Neuronal stem cell (in vitro differentiated cells): Measurements from ENCODE around the gene RAB3IP.
"Not testable (repeated sequence)": the region's sequence is repeated elsewhere in the genome, so short reads cannot be mapped to it uniquely, and the experiment has no call there.

Experiments
- DNase-seq: peaks from one replicate; pipeline ENCODE4 v3.0.0-alpha.2; 2013; ENCODE audit warnings: low spot score
- H2AFZ ChIP-seq: one replicate; pipeline ENCODE4 v1.6.1; 2013; ENCODE audit warnings: mild to moderate bottlenecking, low read length, inconsistent platforms
- H2AK5ac ChIP-seq: 2 replicates; pipeline ENCODE4 v1.6.1; 2013; ENCODE audit warnings: low read depth, mild to moderate bottlenecking, inconsistent platforms, low read length, moderate library complexity, mixed read lengths
- H2BK120ac ChIP-seq: 2 replicates; pipeline ENCODE4 v1.6.1; 2013; ENCODE audit warnings: low read depth, mild to moderate bottlenecking, inconsistent platforms, low read length, moderate library complexity, mixed read lengths
- H2BK12ac ChIP-seq: one replicate; pipeline ENCODE4 v1.6.1; 2013; ENCODE audit warnings: low read length, inconsistent platforms
- H2BK15ac ChIP-seq: 2 replicates; pipeline ENCODE4 v1.6.1; 2013; ENCODE audit warnings: mild to moderate bottlenecking, low read length, inconsistent platforms, mixed read lengths
- H2BK5ac ChIP-seq: one replicate; pipeline ENCODE4 v1.6.1; 2013; ENCODE audit warnings: inconsistent platforms, mild to moderate bottlenecking, low read length, moderate library complexity
- H3K14ac ChIP-seq: one replicate; pipeline ENCODE4 v1.6.1; 2013; ENCODE audit warnings: low read length, inconsistent platforms
- H3K18ac ChIP-seq: 2 replicates; pipeline ENCODE4 v1.6.1; 2013; ENCODE audit warnings: low read length, inconsistent platforms
- H3K23ac ChIP-seq: 2 replicates; pipeline ENCODE4 v1.6.1; 2013; ENCODE audit warnings: low read depth, mild to moderate bottlenecking, mixed read lengths, low read length, inconsistent platforms; ENCODE audit not compliant: poor library complexity
- H3K27ac ChIP-seq: replicated peaks from 3 replicates; pipeline ENCODE4 v1.5.1; 2013; ENCODE audit warnings: low read length, inconsistent platforms
- H3K27me3 ChIP-seq, 3 experiments: 2 replicates each; pipeline ENCODE4 v1.6.1; 2013; ENCODE audit warnings: low read length in 3 of 3, mild to moderate bottlenecking in 2 of 3, inconsistent platforms in 1 of 3, low read depth in 1 of 3, mixed read lengths in 1 of 3, moderate library complexity in 1 of 3; ENCODE audit not compliant: control insufficient read depth in 3 of 3, insufficient read depth in 3 of 3
- H3K36me3 ChIP-seq, 2 donors: replicated peaks in 1 of 2; 2 replicates each; pipeline ENCODE4 v1.6.1; 2013; ENCODE audit warnings: low read length in 2 of 2; ENCODE audit not compliant: control insufficient read depth in 2 of 2, insufficient read depth in 2 of 2
- H3K4ac ChIP-seq: 2 replicates; pipeline ENCODE4 v1.6.1; 2013; ENCODE audit warnings: inconsistent platforms, mild to moderate bottlenecking, low read length, moderate library complexity
- H3K4me1 ChIP-seq, 2 donors: 1 replicate in 1 of 2; 2 replicates in 1 of 2; pipeline ENCODE4 v1.6.1; 2013; ENCODE audit warnings: low read length in 2 of 2, low read depth in 1 of 2; ENCODE audit not compliant: control insufficient read depth in 2 of 2, insufficient read depth in 1 of 2
- H3K4me2 ChIP-seq: one replicate; pipeline ENCODE4 v1.6.1; 2013; ENCODE audit warnings: mild to moderate bottlenecking, low read length, inconsistent platforms; ENCODE audit not compliant: insufficient read depth, poor library complexity, severe bottlenecking
- H3K4me3 ChIP-seq, 2 donors: 2 replicates each; pipeline ENCODE4 v1.5.1; 2013; ENCODE audit warnings: low read length in 2 of 2, mild to moderate bottlenecking in 2 of 2, inconsistent platforms in 1 of 2, moderate library complexity in 1 of 2
- H3K79me1 ChIP-seq: one replicate; pipeline ENCODE4 v1.6.1; 2013; ENCODE audit warnings: low read depth, mild to moderate bottlenecking, inconsistent platforms, low read length, moderate library complexity
- H3K9ac ChIP-seq: one replicate; pipeline ENCODE4 v1.6.1; 2013; ENCODE audit warnings: mild to moderate bottlenecking, low read depth, low read length, inconsistent platforms; ENCODE audit not compliant: poor library complexity
- H3K9me3 ChIP-seq, 2 donors: replicated peaks in 1 of 2; 2 replicates each; pipeline versions ENCODE3 to v1.6.1; 2013; ENCODE audit warnings: low read length in 2 of 2, mild to moderate bottlenecking in 2 of 2, inconsistent platforms in 1 of 2, low read depth in 1 of 2, mixed read lengths in 1 of 2, moderate library complexity in 1 of 2; ENCODE audit not compliant: control insufficient read depth in 2 of 2, insufficient read depth in 1 of 2
- H4K8ac ChIP-seq: one replicate; pipeline ENCODE4 v1.6.1; 2013; ENCODE audit warnings: low read depth, mild to moderate bottlenecking, inconsistent platforms, low read length, moderate library complexity
- H4K91ac ChIP-seq: one replicate; pipeline ENCODE4 v1.6.1; 2013; ENCODE audit warnings: low read length, low read depth, mild to moderate bottlenecking, inconsistent platforms; ENCODE audit not compliant: poor library complexity
- WGBS, 2 donors: extraction: QIAGEN DNeasy Blood & Tissue Kit; methylation state at CpG; one replicate each; pipeline ENCODE4 v1.1.7; 2013; ENCODE audit warnings: missing lambda C conversion rate in 2 of 2, mixed read lengths in 1 of 2; ENCODE audit not compliant: insufficient read length in 2 of 2, insufficient replicate concordance in 1 of 2; ENCODE audit errors: extremely low coverage in 2 of 2; 5-methylcytosine and 5-hydroxymethylcytosine counted together

RAB3IP gene

GRCh38 chr12:69792533-69792932, 53.9 kb downstream of the RAB3IP start:
- H3K23ac ChIP-seq = no peak overlapping the region
- no peak overlapping the region for H4K91ac ChIP-seq
- no peaks in the 10 kb centered on the region for H3K4me1 ChIP-seq
- H3K9me3 ChIP-seq = peaks cover 7% of the 10 kb centered on the region in 2 donors
- H3K4ac ChIP-seq = no peak overlapping the region
- no peak overlapping the region for H3K14ac ChIP-seq
- no peak overlapping the region for H3K27ac ChIP-seq
- no peak overlapping the region for H2AK5ac ChIP-seq
- no peak overlapping the region for H2BK12ac ChIP-seq
- H2AFZ ChIP-seq = no peak overlapping the region
- no peak overlapping the region for H2BK15ac ChIP-seq
- no peak overlapping the region for H3K4me3 ChIP-seq
- peaks cover 0 to 5% of the 10 kb centered on the region in 2 donors for H3K36me3 ChIP-seq
- no peak overlapping the region for H3K9ac ChIP-seq
- H3K4me2 ChIP-seq = no peak overlapping the region
- H2BK120ac ChIP-seq = no peak overlapping the region
- no peak overlapping the region for H3K18ac ChIP-seq
- no CpG with 5 or more reads among the region's 2 CpGs for WGBS, 2 donors
- H3K27me3 ChIP-seq = no peaks in the 10 kb centered on the region
- no peak overlapping the region for H4K8ac ChIP-seq
- no peak overlapping the region for H2BK5ac ChIP-seq
- DNase-seq = no peak
- no peaks in the 10 kb centered on the region for H3K79me1 ChIP-seq

- H2BK15ac ChIP-seq, H2BK5ac ChIP-seq, H3K27me3 ChIP-seq, H3K4ac ChIP-seq, H2AFZ ChIP-seq, H4K91ac ChIP-seq, DNase-seq, H3K9ac ChIP-seq, H2AK5ac ChIP-seq, H3K4me3 ChIP-seq, H2BK120ac ChIP-seq, H3K36me3 ChIP-seq, H3K14ac ChIP-seq, H3K27ac ChIP-seq, H3K18ac ChIP-seq, H2BK12ac ChIP-seq, H3K4me1 ChIP-seq, H3K9me3 ChIP-seq, H3K4me2 ChIP-seq, H3K23ac ChIP-seq, H4K8ac ChIP-seq, H3K79me1 ChIP-seq: not testable (repeated sequence)
- no CpG with 5 or more reads among the region's 62 CpGs for WGBS, 2 donors
Observed at GRCh38 chr12:69807101-69807897, 68.6 kb downstream of the RAB3IP start.

GRCh38 chr12:69810870-69811498, 72.3 kb downstream of the RAB3IP start:
- Histone ChIP-seq H3K4me2 (no peak overlapping the region), H2AFZ (no peak overlapping the region), H3K14ac (no peak overlapping the region), H3K4me3 (no peak overlapping the region), H3K27me3 (no peaks in the 10 kb centered on the region), H4K91ac (no peak overlapping the region), H2BK15ac (no peak overlapping the region), H4K8ac (no peak overlapping the region), H2BK12ac (no peak overlapping the region), H3K4me1 (no peaks in the 10 kb centered on the region), H2BK5ac (no peak overlapping the region), H3K18ac (no peak overlapping the region), H3K23ac (no peak overlapping the region), H3K4ac (no peak overlapping the region), H3K79me1 (no peaks in the 10 kb centered on the region), H3K27ac (no peak overlapping the region), H3K9ac (no peak overlapping the region), H3K36me3 (peaks cover 0 to 2% of the 10 kb centered on the region in 2 donors), H2AK5ac (no peak overlapping the region), H2BK120ac (no peak overlapping the region), H3K9me3 (peaks cover 0 to 9% of the 10 kb centered on the region in 2 donors)
- no CpG with 5 or more reads among the region's 4 CpGs for WGBS, 2 donors
- no peak for DNase-seq

GRCh38 chr12:69816082-69816481, 77.4 kb downstream of the RAB3IP start:
- Histone ChIP-seq H4K91ac (no peak overlapping the region), H3K27me3 (no peaks in the 10 kb centered on the region), H2BK120ac (no peak overlapping the region), H2BK12ac (no peak overlapping the region), H3K18ac (no peak overlapping the region), H3K9ac (no peak overlapping the region), H3K14ac (no peak overlapping the region), H3K79me1 (no peaks in the 10 kb centered on the region), H2BK5ac (no peak overlapping the region), H2AK5ac (no peak overlapping the region), H3K27ac (no peak overlapping the region), H3K23ac (no peak overlapping the region), H2AFZ (no peak overlapping the region), H3K4ac (no peak overlapping the region), H2BK15ac (no peak overlapping the region), H3K4me3 (no peak overlapping the region), H3K36me3 (peaks cover 0 to under 1% of the 10 kb centered on the region in 2 donors), H4K8ac (no peak overlapping the region), H3K9me3 (no peaks in the 10 kb centered on the region), H3K4me1 (no peaks in the 10 kb centered on the region), H3K4me2 (no peak overlapping the region)
- 100% methylated on average over 1 to 3 of the region's 3 CpGs for WGBS, 2 donors
- no peak for DNase-seq
